ENCODE measurements around the gene SEC14L5.

The SEC14L5 gene

GRCh38 chr16:5024632-5025031 is 66.5 kb downstream of the SEC14L5 start:
- H3K9ac ChIP-seq (ENCODE audit: low read length) = no peak overlapping the region
- no peaks in the 10 kb centered on the region for H3K36me3 ChIP-seq (ENCODE audit: control insufficient read depth, low read depth, low read length)
- no peaks in the 10 kb centered on the region for H3K4me1 ChIP-seq (ENCODE audit: control insufficient read depth, low read depth, low read length)
- H3K9me3 ChIP-seq (ENCODE audit: control insufficient read depth, low read depth, low read length) = no peaks in the 10 kb centered on the region
- H3K27me3 ChIP-seq (ENCODE audit: control insufficient read depth, insufficient read depth, low read length) = no peaks in the 10 kb centered on the region
- H3K27ac ChIP-seq (ENCODE audit: low read length) = no peak overlapping the region
- no peak overlapping the region for H3K4me3 ChIP-seq (ENCODE audit: low read length)

GRCh38 chr16:5025171-5025632 is 67.1 kb downstream of the SEC14L5 start:
- H3K27ac ChIP-seq (ENCODE audit: low read length) = no peak overlapping the region
- H3K4me1 ChIP-seq (ENCODE audit: control insufficient read depth, low read depth, low read length) = no peaks in the 10 kb centered on the region
- no peaks in the 10 kb centered on the region for H3K27me3 ChIP-seq (ENCODE audit: control insufficient read depth, insufficient read depth, low read length)
- no peak overlapping the region for H3K9ac ChIP-seq (ENCODE audit: low read length)
- H3K9me3 ChIP-seq (ENCODE audit: control insufficient read depth, low read depth, low read length) = no peaks in the 10 kb centered on the region
- no peaks in the 10 kb centered on the region for H3K36me3 ChIP-seq (ENCODE audit: control insufficient read depth, low read depth, low read length)
- H3K4me3 ChIP-seq (ENCODE audit: low read length) = no peak overlapping the region

- Histone ChIP-seq H3K27ac (ENCODE audit: low read length) (no peak overlapping the region), H3K9ac (ENCODE audit: low read length) (no peak overlapping the region), H3K27me3 (ENCODE audit: control insufficient read depth, insufficient read depth, low read length) (no peaks in the 10 kb centered on the region)
Observed at GRCh38 chr16:5026664-5027063, 68.5 kb downstream of the SEC14L5 start.

DNA sequence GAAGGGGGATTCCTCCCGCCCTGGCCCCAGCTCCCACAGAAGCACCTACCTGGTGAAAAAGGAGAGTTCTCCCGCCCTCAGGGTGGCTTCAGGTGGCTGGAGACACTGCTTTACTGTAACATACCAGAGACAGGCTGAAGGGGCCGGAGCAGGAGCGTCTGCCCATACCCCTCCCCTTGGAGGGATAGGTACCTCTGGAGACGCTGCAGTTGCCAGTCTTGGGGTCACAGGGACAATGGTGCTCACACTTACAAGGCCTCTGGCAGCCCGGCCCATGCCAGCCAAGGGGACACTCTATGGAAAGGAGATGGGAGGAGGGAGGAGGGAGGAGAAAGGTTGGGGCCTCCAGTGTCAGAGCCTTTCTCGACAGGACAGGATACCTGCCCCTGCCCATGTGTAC is 69.0 kb downstream of the SEC14L5 start:
- H3K27ac ChIP-seq (ENCODE audit: low read length) = no peak overlapping the region

More at GRCh38 chr16:5026664-5027063, 68.5 kb downstream of the SEC14L5 start:
- Histone ChIP-seq H3K4me3 (ENCODE audit: low read length) (no peak overlapping the region), H3K9me3 (ENCODE audit: control insufficient read depth, low read depth, low read length) (no peaks in the 10 kb centered on the region), H3K36me3 (ENCODE audit: control insufficient read depth, low read depth, low read length) (no peaks in the 10 kb centered on the region), H3K4me1 (ENCODE audit: control insufficient read depth, low read depth, low read length) (no peaks in the 10 kb centered on the region)

GRCh38 chr16:5027575-5028235 is 69.6 kb downstream of the SEC14L5 start:
- H3K4me3 ChIP-seq (ENCODE audit: low read length) = no peak overlapping the region
- H3K9me3 ChIP-seq (ENCODE audit: control insufficient read depth, low read depth, low read length) = no peaks in the 10 kb centered on the region
- peaks cover 2% of the 10 kb centered on the region for H3K27me3 ChIP-seq (ENCODE audit: control insufficient read depth, insufficient read depth, low read length)
- no peaks in the 10 kb centered on the region for H3K36me3 ChIP-seq (ENCODE audit: control insufficient read depth, low read depth, low read length)
- no peaks in the 10 kb centered on the region for H3K4me1 ChIP-seq (ENCODE audit: control insufficient read depth, low read depth, low read length)
- H3K9ac ChIP-seq (ENCODE audit: low read length) = no peak overlapping the region
- H3K27ac ChIP-seq (ENCODE audit: low read length) = no peak overlapping the region

More for the DNA sequence above, 69.0 kb downstream of the SEC14L5 start:
- no peak overlapping the region for H3K9ac ChIP-seq (ENCODE audit: low read length)
- H3K4me3 ChIP-seq (ENCODE audit: low read length) = no peak overlapping the region
- H3K27me3 ChIP-seq (ENCODE audit: control insufficient read depth, insufficient read depth, low read length) = no peaks in the 10 kb centered on the region
- no peaks in the 10 kb centered on the region for H3K4me1 ChIP-seq (ENCODE audit: control insufficient read depth, low read depth, low read length)
- no peaks in the 10 kb centered on the region for H3K9me3 ChIP-seq (ENCODE audit: control insufficient read depth, low read depth, low read length)
- no peaks in the 10 kb centered on the region for H3K36me3 ChIP-seq (ENCODE audit: control insufficient read depth, low read depth, low read length)

GRCh38 chr16:5028950-5029475 is 70.9 kb downstream of the SEC14L5 start:
- Histone ChIP-seq H3K9ac (ENCODE audit: low read length) (no peak overlapping the region), H3K9me3 (ENCODE audit: control insufficient read depth, low read depth, low read length) (no peaks in the 10 kb centered on the region), H3K4me1 (ENCODE audit: control insufficient read depth, low read depth, low read length) (no peaks in the 10 kb centered on the region), H3K27ac (ENCODE audit: low read length) (no peak overlapping the region), H3K4me3 (ENCODE audit: low read length) (no peak overlapping the region), H3K36me3 (ENCODE audit: control insufficient read depth, low read depth, low read length) (no peaks in the 10 kb centered on the region), H3K27me3 (ENCODE audit: control insufficient read depth, insufficient read depth, low read length) (peaks cover 7% of the 10 kb centered on the region)

GRCh38 chr16:5030251-5030870 is 72.2 kb downstream of the SEC14L5 start:
- peaks cover 7% of the 10 kb centered on the region for H3K27me3 ChIP-seq (ENCODE audit: control insufficient read depth, insufficient read depth, low read length)
- no peaks in the 10 kb centered on the region for H3K4me1 ChIP-seq (ENCODE audit: control insufficient read depth, low read depth, low read length)
- no peak overlapping the region for H3K27ac ChIP-seq (ENCODE audit: low read length)
- H3K9ac ChIP-seq (ENCODE audit: low read length) = no peak overlapping the region
- no peaks in the 10 kb centered on the region for H3K36me3 ChIP-seq (ENCODE audit: control insufficient read depth, low read depth, low read length)
- H3K9me3 ChIP-seq (ENCODE audit: control insufficient read depth, low read depth, low read length) = no peaks in the 10 kb centered on the region
- no peak overlapping the region for H3K4me3 ChIP-seq (ENCODE audit: low read length)

GRCh38 chr16:5031601-5032000 is 73.5 kb downstream of the SEC14L5 start:
- Histone ChIP-seq H3K4me3 (ENCODE audit: low read length) (no peak overlapping the region), H3K27me3 (ENCODE audit: control insufficient read depth, insufficient read depth, low read length) (peaks cover 7% of the 10 kb centered on the region), H3K9me3 (ENCODE audit: control insufficient read depth, low read depth, low read length) (no peaks in the 10 kb centered on the region), H3K36me3 (ENCODE audit: control insufficient read depth, low read depth, low read length) (no peaks in the 10 kb centered on the region), H3K9ac (ENCODE audit: low read length) (no peak overlapping the region), H3K27ac (ENCODE audit: low read length) (no peak overlapping the region), H3K4me1 (ENCODE audit: control insufficient read depth, low read depth, low read length) (peaks cover 3% of the 10 kb centered on the region)

- H3K9ac ChIP-seq (ENCODE audit: low read length) = no peak overlapping the region
- H3K4me1 ChIP-seq (ENCODE audit: control insufficient read depth, low read depth, low read length) = peaks cover 5% of the 10 kb centered on the region
- H3K4me3 ChIP-seq (ENCODE audit: low read length) = peak overlapping the region; percentile 68
- no peak overlapping the region for H3K27ac ChIP-seq (ENCODE audit: low read length)
- H3K27me3 ChIP-seq (ENCODE audit: control insufficient read depth, insufficient read depth, low read length) = peaks cover 7% of the 10 kb centered on the region
- H3K9me3 ChIP-seq (ENCODE audit: control insufficient read depth, low read depth, low read length) = no peaks in the 10 kb centered on the region
- H3K36me3 ChIP-seq (ENCODE audit: control insufficient read depth, low read depth, low read length) = no peaks in the 10 kb centered on the region
Observed at GRCh38 chr16:5032748-5033167, 74.6 kb downstream of the SEC14L5 start.

DNA sequence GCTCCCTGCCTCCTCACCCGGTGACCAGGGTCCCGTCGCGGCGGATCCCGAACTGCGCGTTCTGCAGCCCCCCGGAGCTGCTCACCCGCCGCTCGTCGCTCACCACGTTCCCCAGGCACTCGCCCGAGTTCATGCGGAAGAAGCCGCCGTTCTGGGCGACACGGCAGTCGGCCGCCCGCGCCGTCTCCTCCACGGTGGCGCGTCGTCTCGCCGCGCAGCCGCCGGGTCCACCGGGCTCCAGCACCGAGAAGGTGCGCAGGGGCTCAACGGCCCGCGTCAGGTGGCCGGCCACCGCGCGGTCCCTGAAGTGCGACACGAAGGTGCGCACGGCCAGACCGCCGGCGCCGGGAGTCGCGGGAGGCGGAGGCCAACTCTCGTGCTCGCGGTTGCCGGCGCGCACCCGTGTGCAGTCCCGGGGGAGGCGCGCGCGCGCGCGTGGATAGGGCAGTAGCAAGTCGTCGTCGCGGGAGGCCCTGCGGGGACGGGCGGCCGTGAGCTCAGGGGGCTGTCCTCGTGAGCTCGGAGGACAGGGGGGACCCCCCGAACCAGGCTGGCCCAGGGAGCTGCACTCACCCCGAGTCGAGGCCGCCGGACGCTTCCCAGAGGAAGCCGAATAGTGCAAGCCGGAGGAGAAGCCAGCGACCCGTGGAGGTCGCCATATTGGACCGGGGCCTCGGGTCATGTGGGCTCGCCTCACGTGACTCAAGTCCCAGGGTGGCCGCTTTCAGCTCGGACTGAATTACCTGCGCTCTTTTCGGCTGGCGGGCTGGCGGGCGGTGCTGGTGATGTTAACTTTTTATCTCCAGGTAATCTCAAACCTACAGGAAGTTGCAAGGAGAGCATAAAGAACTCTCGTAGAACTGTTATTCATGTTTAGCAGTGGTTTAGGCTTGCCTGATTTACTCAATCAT is 75.4 kb downstream of the SEC14L5 start, which contains the start of gene NAGPA:
TSS of gene NAGPA (minus strand) at position 680 of the 911 bp plus-strand sequence. CDS start at position 659, 21 bp downstream.
- H3K9me3 ChIP-seq (ENCODE audit: control insufficient read depth, low read depth, low read length) = no peaks in the 10 kb centered on the region
- H3K36me3 ChIP-seq (ENCODE audit: control insufficient read depth, low read depth, low read length) = no peaks in the 10 kb centered on the region
- H3K4me1 ChIP-seq (ENCODE audit: control insufficient read depth, low read depth, low read length) = peaks cover 5% of the 10 kb centered on the region
- peak within 1 kb of the TSS; percentile 50 for H3K9ac ChIP-seq (ENCODE audit: low read length)
- no peak within 1 kb of the TSS for H3K27ac ChIP-seq (ENCODE audit: low read length)
- peak within 1 kb of the TSS; percentile 68 for H3K4me3 ChIP-seq (ENCODE audit: low read length)
- peaks cover 7% of the 10 kb centered on the region for H3K27me3 ChIP-seq (ENCODE audit: control insufficient read depth, insufficient read depth, low read length)

DNA sequence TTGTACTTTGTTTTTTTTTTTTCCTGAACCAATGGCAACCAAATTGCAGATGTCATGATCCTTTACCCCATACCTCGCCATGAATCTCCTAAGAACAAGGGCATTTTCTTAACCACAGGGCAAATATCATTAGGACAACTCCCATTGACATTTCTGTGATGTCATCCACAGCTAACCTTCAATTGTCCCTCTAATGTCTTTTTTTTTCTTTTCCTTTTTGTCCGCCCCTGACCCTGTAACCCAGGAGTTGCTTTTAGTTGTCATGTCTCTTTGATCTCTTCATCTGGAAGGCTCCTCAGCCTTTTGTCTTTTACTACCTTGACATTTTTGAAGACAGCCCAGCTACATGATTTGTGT is 76.0 kb downstream of the SEC14L5 start:
- Histone ChIP-seq H3K4me1 (ENCODE audit: control insufficient read depth, low read depth, low read length) (peaks cover 5% of the 10 kb centered on the region), H3K9ac (ENCODE audit: low read length) (peak overlapping the region; percentile 50), H3K9me3 (ENCODE audit: control insufficient read depth, low read depth, low read length) (no peaks in the 10 kb centered on the region), H3K27ac (ENCODE audit: low read length) (no peak overlapping the region), H3K27me3 (ENCODE audit: control insufficient read depth, insufficient read depth, low read length) (peaks cover 7% of the 10 kb centered on the region), H3K36me3 (ENCODE audit: control insufficient read depth, low read depth, low read length) (no peaks in the 10 kb centered on the region), H3K4me3 (ENCODE audit: low read length) (peak overlapping the region; percentile 68)
